ENCODE data around the gene ST6GALNAC2.
A peak's percentile ranks its signal among the peaks of the same experiment; 100 is the strongest.
"Not testable (repeated sequence)": the region's sequence is repeated elsewhere in the genome, so short reads cannot be mapped to it uniquely, and the experiment has no call there.

The ST6GALNAC2 gene

GRCh38 chr17:76565728-76566612 is 19.7 kb downstream of the ST6GALNAC2 start:
- DNase-seq (ENCODE audit: insufficient read length, low spot score) (no peak), FAIRE-seq (no peak)
- TF ChIP-seq POLR2A (IDR thresholded peaks at IDR 0.05; ENCODE audit: low read depth, low read length) (peak; percentile 55), SPI1 (IDR thresholded peaks at IDR 0.05; ENCODE audit: low read depth, low read length) (no peak)

GRCh38 chr17:76564991-76565727 is 20.5 kb downstream of the ST6GALNAC2 start:
- not testable (repeated sequence) for DNase-seq (ENCODE audit: insufficient read length, low spot score)

GRCh38 chr17:76563359-76563758 is 22.3 kb downstream of the ST6GALNAC2 start:
- not testable (repeated sequence) for FAIRE-seq; DNase-seq (ENCODE audit: insufficient read length, low spot score)

More at GRCh38 chr17:76564991-76565727, 20.5 kb downstream of the ST6GALNAC2 start:
- FAIRE-seq, result not testable (repeated sequence)

- TF ChIP-seq PAX5 (IDR thresholded peaks at IDR 0.05; ENCODE audit: insufficient read depth, low read length, severe bottlenecking), result no peak
- no peak for FAIRE-seq
- DNase-seq (ENCODE audit: insufficient read length, low spot score), result no peak
These were observed 22.9 kb downstream of the ST6GALNAC2 start for GRCh38 chr17:76562734-76563148.

DNA sequence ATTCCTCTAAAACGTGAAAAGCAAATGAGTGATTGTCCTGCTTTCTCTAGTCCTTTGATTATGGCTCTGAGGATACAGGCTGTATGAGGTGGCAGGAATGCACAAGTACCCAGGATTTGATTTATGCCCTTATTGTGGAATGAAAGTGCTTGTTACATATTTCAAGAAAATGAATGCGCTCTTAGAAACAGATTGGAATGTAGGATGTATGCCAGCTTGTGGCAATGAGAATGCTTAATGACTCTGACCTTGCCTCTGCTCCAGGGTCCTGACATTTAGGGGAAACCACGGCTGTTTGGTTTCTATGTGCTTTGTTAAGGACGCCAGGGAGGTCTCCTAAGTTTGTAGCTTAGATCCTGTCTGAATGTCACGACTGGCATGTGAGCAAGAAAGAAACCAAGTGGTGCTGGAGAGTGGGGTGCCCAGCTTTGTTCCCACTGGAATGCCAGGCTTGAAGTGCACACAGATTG is 23.8 kb downstream of the ST6GALNAC2 start:
- no peak for TF ChIP-seq POU2F2 (IDR thresholded peaks at IDR 0.05; ENCODE audit: low read depth, low read length)
- TF ChIP-seq POLR2AphosphoS5 (IDR thresholded peaks at IDR 0.05; ENCODE audit: low read depth, low read length), result no peak
- TF ChIP-seq TAF1 (IDR thresholded peaks at IDR 0.05; ENCODE audit: low read depth, low read length), result no peak
- TF ChIP-seq POLR2A (IDR thresholded peaks at IDR 0.05; ENCODE audit: low read depth, low read length), result no peak
- TF ChIP-seq SPI1 (IDR thresholded peaks at IDR 0.05; ENCODE audit: low read depth, low read length), result no peak
- TF ChIP-seq PAX5 (IDR thresholded peaks at IDR 0.05; ENCODE audit: insufficient read depth, low read length, severe bottlenecking), result no peak
- FAIRE-seq, result no peak
- no peak for DNase-seq (ENCODE audit: insufficient read length, low spot score)

- FAIRE-seq (no peak), DNase-seq (ENCODE audit: insufficient read length, low spot score) (no peak)
- TF ChIP-seq POLR2AphosphoS5 (IDR thresholded peaks at IDR 0.05; ENCODE audit: low read depth, low read length), result no peak
- no peak for TF ChIP-seq POU2F2 (IDR thresholded peaks at IDR 0.05; ENCODE audit: low read depth, low read length)
- TF ChIP-seq PAX5 (IDR thresholded peaks at IDR 0.05; ENCODE audit: insufficient read depth, low read length, severe bottlenecking), result no peak
- TF ChIP-seq SPI1 (IDR thresholded peaks at IDR 0.05; ENCODE audit: low read depth, low read length), result no peak
- no peak for TF ChIP-seq TAF1 (IDR thresholded peaks at IDR 0.05; ENCODE audit: low read depth, low read length)
- no peak for TF ChIP-seq POLR2A (IDR thresholded peaks at IDR 0.05; ENCODE audit: low read depth, low read length)
These were observed 24.3 kb downstream of the ST6GALNAC2 start for GRCh38 chr17:76561332-76561731.

DNA sequence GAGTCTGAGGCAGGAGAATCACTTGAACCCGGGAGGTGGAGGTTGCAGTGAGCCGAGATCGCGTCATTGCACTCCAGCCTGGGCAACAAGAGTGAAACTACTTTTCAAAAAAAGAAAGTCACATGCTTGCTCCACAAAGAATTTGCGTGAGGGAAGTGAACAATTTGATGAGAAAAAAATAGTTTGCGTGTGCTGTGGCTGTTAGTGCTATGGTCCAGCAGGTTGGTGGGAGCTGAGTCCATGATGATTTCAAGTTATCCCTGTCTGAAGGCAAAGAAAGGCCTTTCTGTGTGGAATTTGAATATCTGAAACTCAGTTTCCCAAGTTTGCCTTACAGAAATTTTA is 24.8 kb downstream of the ST6GALNAC2 start:
- DNase-seq (ENCODE audit: insufficient read length, low spot score) (no peak), FAIRE-seq (no peak)
- TF ChIP-seq PAX5 (IDR thresholded peaks at IDR 0.05; ENCODE audit: insufficient read depth, low read length, severe bottlenecking), result no peak

- no peak for DNase-seq (ENCODE audit: insufficient read length, low spot score)
- no peak for FAIRE-seq
- TF ChIP-seq TAF1 (IDR thresholded peaks at IDR 0.05; ENCODE audit: low read depth, low read length), result no peak
- no peak for TF ChIP-seq SPI1 (IDR thresholded peaks at IDR 0.05; ENCODE audit: low read depth, low read length)
These were observed 25.4 kb downstream of the ST6GALNAC2 start for GRCh38 chr17:76560036-76560876.

GRCh38 chr17:76559460-76559859 is 26.2 kb downstream of the ST6GALNAC2 start:
- DNase-seq (ENCODE audit: insufficient read length, low spot score); FAIRE-seq: not testable (repeated sequence)

- FAIRE-seq, result no peak
- DNase-seq (ENCODE audit: insufficient read length, low spot score), result no peak
- TF ChIP-seq POLR2A (IDR thresholded peaks at IDR 0.05; ENCODE audit: low read depth, low read length) (no peak), POU2F2 (IDR thresholded peaks at IDR 0.05; ENCODE audit: low read depth, low read length) (no peak), PAX5 (IDR thresholded peaks at IDR 0.05; ENCODE audit: insufficient read depth, low read length, severe bottlenecking) (no peak), TAF1 (IDR thresholded peaks at IDR 0.05; ENCODE audit: low read depth, low read length) (no peak), SPI1 (IDR thresholded peaks at IDR 0.05; ENCODE audit: low read depth, low read length) (no peak), POLR2AphosphoS5 (IDR thresholded peaks at IDR 0.05; ENCODE audit: low read depth, low read length) (no peak)
These were observed 27.2 kb downstream of the ST6GALNAC2 start for GRCh38 chr17:76558198-76559095.
